ENCODE results near the gene GP1BB. TPM values are rescaled to one million over a fixed set of nuclear protein-coding genes. Genes with fewer than 3 reads are reported as not detected.

The GP1BB gene
- polyA plus RNA-seq, 3 donors = 0.13 to 1.5 (median 0.26) TPM

DNA sequence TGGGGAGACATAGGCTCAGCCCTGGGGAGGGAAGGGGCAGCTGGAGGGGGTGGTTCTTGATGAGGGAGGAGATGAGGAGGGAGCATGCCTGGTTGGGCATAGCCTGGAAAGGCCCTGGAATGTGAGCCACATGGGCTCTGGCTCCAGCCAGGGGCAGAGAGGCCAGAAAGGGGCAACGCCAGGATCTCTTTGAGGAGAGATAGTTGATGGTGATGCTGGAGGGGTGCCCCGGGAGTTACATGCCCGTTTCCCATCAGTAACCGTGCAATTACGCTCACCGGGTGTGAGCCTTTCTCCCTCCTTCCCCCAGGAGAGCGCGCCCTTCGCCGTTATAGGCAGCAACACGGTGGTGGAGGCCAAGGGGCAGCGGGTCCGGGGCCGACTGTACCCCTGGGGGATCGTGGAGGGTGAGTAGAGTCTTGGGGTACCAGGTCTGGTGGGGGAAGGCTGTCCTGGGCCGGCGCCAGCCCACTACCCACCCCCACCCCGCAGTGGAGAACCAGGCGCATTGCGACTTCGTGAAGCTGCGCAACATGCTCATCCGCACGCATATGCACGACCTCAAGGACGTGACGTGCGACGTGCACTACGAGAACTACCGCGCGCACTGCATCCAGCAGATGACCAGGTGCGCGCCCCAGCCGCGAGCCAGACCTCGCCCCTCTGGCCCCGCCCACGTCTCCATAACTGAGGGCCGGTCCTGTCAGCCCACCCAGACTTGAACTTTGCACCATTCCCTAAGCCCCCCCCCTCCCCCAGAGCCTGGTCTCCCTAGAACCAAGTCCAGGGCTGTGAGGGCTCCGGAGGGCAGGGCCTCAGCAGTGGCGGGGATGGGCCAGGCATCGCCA is 1.8 kb upstream of the GP1BB start:
- Mint-ChIP-seq H3K36me3 (peaks cover 0 to 14% of the 10 kb centered on the region in 2 donors), H3K9me3 (peaks cover 0 to 17% (median 10%) of the 10 kb centered on the region in 7 donors), H3K4me3 (peak overlapping the region in 1 of 2 donors; percentile 30), H3K4me1 (peaks cover 16% of the 10 kb centered on the region), H3K27ac (no peak overlapping the region), H3K27me3 (ENCODE audit: low read depth in 3 of 3) (peaks cover 54 to 87% (median 61%) of the 10 kb centered on the region in 3 donors)
- intact Hi-C loops (cut with micrococcal nuclease) = no loop called here
- Histone ChIP-seq H4K20me1 (ENCODE audit: insufficient read depth, low read length) (no peaks in the 10 kb centered on the region), H3K27me3 (ENCODE audit: control insufficient read depth in 2 of 2, insufficient read depth in 2 of 2, low read length in 2 of 2) (peaks cover 15 to 75% of the 10 kb centered on the region in 2 donors), H2AFZ (ENCODE audit: insufficient read depth, low read depth, low read length, poor library complexity, severe bottlenecking) (no peak overlapping the region), H3K36me3 (replicated peaks in 1 of 2; ENCODE audit: control insufficient read depth in 1 of 2, insufficient read depth in 2 of 2, low read length in 2 of 2) (no peaks in the 10 kb centered on the region), H3K4me1 (ENCODE audit: control insufficient read depth in 1 of 2, insufficient read depth in 2 of 2, low read length in 2 of 2) (peaks cover 18 to 39% of the 10 kb centered on the region in 2 donors), H3K9ac (ENCODE audit: insufficient read depth, low read length, poor library complexity, severe bottlenecking) (no peak overlapping the region), H3K9me3 (replicated peaks in 1 of 2; ENCODE audit: control insufficient read depth in 1 of 2, insufficient read depth in 1 of 2, low read length in 2 of 2) (peaks cover 0 to 24% of the 10 kb centered on the region in 2 donors), H3K4me2 (replicated peaks; ENCODE audit: extremely low read depth, low read length, poor library complexity, severe bottlenecking) (no peak overlapping the region), H3K79me2 (ENCODE audit: insufficient read depth, low read length) (no peaks in the 10 kb centered on the region), H3K27ac (ENCODE audit: low read depth in 1 of 2, low read length in 2 of 2) (no peak overlapping the region), H3K4me3 (replicated peaks in 1 of 3; ENCODE audit: low read depth in 2 of 3, low read length in 3 of 3) (no peak overlapping the region)
- TF ChIP-seq, protein P1, sequence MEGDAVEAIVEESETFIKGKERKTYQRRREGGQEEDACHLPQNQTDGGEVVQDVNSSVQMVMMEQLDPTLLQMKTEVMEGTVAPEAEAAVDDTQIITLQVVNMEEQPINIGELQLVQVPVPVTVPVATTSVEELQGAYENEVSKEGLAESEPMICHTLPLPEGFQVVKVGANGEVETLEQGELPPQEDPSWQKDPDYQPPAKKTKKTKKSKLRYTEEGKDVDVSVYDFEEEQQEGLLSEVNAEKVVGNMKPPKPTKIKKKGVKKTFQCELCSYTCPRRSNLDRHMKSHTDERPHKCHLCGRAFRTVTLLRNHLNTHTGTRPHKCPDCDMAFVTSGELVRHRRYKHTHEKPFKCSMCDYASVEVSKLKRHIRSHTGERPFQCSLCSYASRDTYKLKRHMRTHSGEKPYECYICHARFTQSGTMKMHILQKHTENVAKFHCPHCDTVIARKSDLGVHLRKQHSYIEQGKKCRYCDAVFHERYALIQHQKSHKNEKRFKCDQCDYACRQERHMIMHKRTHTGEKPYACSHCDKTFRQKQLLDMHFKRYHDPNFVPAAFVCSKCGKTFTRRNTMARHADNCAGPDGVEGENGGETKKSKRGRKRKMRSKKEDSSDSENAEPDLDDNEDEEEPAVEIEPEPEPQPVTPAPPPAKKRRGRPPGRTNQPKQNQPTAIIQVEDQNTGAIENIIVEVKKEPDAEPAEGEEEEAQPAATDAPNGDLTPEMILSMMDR (IDR thresholded peaks at IDR 0.05) = no peak
- 97% methylated on average over 24 of the region's 44 CpGs for WGBS (ENCODE audit: insufficient coverage)
- no peak for DNase-seq

DNA sequence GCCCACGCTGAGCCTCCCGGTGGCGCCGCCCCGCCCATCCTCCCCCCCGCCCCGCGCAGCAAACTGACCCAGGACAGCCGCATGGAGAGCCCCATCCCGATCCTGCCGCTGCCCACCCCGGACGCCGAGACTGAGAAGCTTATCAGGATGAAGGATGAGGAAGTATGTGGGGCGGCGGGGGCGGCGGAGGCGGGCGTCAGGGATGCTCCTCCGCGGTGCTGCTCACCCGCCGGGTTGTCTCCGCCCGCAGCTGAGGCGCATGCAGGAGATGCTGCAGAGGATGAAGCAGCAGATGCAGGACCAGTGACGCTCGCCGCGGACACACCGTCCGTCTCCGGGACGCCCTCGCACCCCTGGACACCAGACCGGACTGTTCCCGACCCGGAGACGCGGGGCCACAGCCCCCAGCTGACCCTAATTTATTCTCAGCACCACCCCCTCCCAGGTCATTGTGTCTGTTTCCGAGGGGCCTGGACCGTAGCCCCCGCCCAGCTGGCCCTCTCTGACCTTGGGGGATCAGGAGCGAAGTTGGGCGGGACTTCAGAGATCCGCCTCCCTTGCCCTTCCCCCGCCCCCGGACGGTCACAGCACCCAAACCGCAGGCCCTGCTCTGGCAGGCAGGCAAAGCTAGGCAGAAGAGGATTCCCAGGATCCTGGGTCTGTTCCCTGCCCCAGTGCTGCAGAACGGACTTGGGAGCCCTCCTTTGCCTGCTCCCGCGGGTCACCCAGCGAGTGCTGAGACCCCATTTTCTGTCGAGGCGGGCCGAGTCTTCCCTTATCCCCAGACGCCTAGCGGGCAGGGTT is 959 bp upstream of the GP1BB start:
- H2AFZ ChIP-seq (ENCODE audit: insufficient read depth, low read depth, low read length, poor library complexity, severe bottlenecking) = peak overlapping the region; percentile 46
- peaks cover 0 to 20% (median 10%) of the 10 kb centered on the region in 7 donors for H3K9me3 Mint-ChIP-seq
- no peaks in the 10 kb centered on the region for H3K79me2 ChIP-seq (ENCODE audit: insufficient read depth, low read length)
- H3K36me3 Mint-ChIP-seq = peaks cover 0 to 14% of the 10 kb centered on the region in 2 donors
- intact Hi-C loops (cut with micrococcal nuclease) = no loop called here
- no peak overlapping the region for H3K4me3 ChIP-seq (replicated peaks in 1 of 3; ENCODE audit: low read depth in 2 of 3, low read length in 3 of 3)
- WGBS (ENCODE audit: insufficient coverage) = 88% methylated on average over 42 of the region's 60 CpGs
- peaks cover 56 to 83% (median 61%) of the 10 kb centered on the region in 3 donors for H3K27me3 Mint-ChIP-seq (ENCODE audit: low read depth in 3 of 3)
- H3K36me3 ChIP-seq (replicated peaks in 1 of 2; ENCODE audit: control insufficient read depth in 1 of 2, insufficient read depth in 2 of 2, low read length in 2 of 2) = no peaks in the 10 kb centered on the region
- peak overlapping the region; percentile 56 for H3K4me2 ChIP-seq (replicated peaks; ENCODE audit: extremely low read depth, low read length, poor library complexity, severe bottlenecking)
- no peak overlapping the region for H3K27ac ChIP-seq (ENCODE audit: low read depth in 1 of 2, low read length in 2 of 2)
- H4K20me1 ChIP-seq (ENCODE audit: insufficient read depth, low read length) = no peaks in the 10 kb centered on the region
- DNase-seq = no peak
- H3K9ac ChIP-seq (ENCODE audit: insufficient read depth, low read length, poor library complexity, severe bottlenecking) = no peak overlapping the region
- H3K4me1 Mint-ChIP-seq = peaks cover 16% of the 10 kb centered on the region
- H3K27ac Mint-ChIP-seq = no peak overlapping the region
- TF ChIP-seq, protein P1 (IDR thresholded peaks at IDR 0.05) = no peak
- H3K27me3 ChIP-seq (ENCODE audit: control insufficient read depth in 2 of 2, insufficient read depth in 2 of 2, low read length in 2 of 2) = peaks cover 15 to 71% of the 10 kb centered on the region in 2 donors
- H3K4me3 Mint-ChIP-seq = peak overlapping the region in 1 of 2 donors; percentile 89
- H3K9me3 ChIP-seq (replicated peaks in 1 of 2; ENCODE audit: control insufficient read depth in 1 of 2, insufficient read depth in 1 of 2, low read length in 2 of 2) = peaks cover 0 to 24% of the 10 kb centered on the region in 2 donors
- H3K4me1 ChIP-seq (ENCODE audit: control insufficient read depth in 1 of 2, insufficient read depth in 2 of 2, low read length in 2 of 2) = peaks cover 18 to 37% of the 10 kb centered on the region in 2 donors
